Astrocyte (in vitro differentiated cells and primary cell): Measurements from ENCODE around the gene PIMREG.

Experiments
- EZH2 ChIP-seq: IDR thresholded peaks from 2 replicates; pipeline ENCODE4 v1.6.1; 2012; ENCODE audit warnings: mild to moderate bottlenecking, low read length, inconsistent platforms; ENCODE audit not compliant: insufficient read depth
- TF ChIP-seq, protein P1 (sequence below): IDR thresholded peaks from 2 replicates; pipeline ENCODE4 v1.5.1; 2011; ENCODE audit warnings: low read depth, mild to moderate bottlenecking, inconsistent platforms, low read length, moderate library complexity; ENCODE audit not compliant: insufficient read depth

DNA sequence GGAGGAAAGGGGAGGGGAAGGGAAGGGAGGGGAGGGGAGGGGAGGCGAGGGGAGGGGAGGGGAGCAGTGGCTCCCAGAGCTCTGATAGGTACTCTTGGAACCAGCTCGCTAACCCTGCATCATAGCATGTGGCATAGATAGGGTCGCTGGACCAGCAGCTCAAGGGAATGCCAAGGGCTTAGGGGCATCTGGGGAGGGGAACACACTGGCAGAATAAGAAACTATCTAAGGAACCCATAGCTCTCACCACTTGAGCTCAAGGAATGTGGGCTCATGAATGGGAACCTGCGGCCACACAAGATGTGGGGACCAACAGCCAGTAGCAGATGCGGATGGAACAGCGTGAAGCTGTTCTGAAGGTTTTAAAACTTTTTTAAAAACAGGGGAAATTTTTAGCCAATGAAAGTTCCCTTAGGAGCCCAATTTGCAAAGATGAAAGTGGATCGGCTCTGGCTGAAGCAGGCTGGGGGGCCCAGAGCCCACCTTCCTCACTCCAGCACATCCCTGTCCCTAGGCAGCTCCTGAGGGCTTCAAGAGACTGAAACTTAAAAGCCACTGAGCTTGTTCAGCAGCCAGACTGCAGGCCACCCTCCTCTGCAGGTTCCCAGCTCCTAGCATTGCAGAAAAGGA is 46.9 kb downstream of the PIMREG start:
- TF ChIP-seq, protein P1, sequence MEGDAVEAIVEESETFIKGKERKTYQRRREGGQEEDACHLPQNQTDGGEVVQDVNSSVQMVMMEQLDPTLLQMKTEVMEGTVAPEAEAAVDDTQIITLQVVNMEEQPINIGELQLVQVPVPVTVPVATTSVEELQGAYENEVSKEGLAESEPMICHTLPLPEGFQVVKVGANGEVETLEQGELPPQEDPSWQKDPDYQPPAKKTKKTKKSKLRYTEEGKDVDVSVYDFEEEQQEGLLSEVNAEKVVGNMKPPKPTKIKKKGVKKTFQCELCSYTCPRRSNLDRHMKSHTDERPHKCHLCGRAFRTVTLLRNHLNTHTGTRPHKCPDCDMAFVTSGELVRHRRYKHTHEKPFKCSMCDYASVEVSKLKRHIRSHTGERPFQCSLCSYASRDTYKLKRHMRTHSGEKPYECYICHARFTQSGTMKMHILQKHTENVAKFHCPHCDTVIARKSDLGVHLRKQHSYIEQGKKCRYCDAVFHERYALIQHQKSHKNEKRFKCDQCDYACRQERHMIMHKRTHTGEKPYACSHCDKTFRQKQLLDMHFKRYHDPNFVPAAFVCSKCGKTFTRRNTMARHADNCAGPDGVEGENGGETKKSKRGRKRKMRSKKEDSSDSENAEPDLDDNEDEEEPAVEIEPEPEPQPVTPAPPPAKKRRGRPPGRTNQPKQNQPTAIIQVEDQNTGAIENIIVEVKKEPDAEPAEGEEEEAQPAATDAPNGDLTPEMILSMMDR, result no peak
- no peak for TF ChIP-seq EZH2
